Astrocyte (in vitro differentiated cells and primary cell): ENCODE measurements around the gene PTPN9.

Experiments
- EZH2 ChIP-seq: IDR thresholded peaks from 2 replicates; pipeline ENCODE4 v1.6.1; 2012; ENCODE audit warnings: mild to moderate bottlenecking, low read length, inconsistent platforms; ENCODE audit not compliant: insufficient read depth
- TF ChIP-seq, protein P1 (sequence below): IDR thresholded peaks from 2 replicates; pipeline ENCODE4 v1.5.1; 2011; ENCODE audit warnings: low read depth, mild to moderate bottlenecking, inconsistent platforms, low read length, moderate library complexity; ENCODE audit not compliant: insufficient read depth

DNA sequence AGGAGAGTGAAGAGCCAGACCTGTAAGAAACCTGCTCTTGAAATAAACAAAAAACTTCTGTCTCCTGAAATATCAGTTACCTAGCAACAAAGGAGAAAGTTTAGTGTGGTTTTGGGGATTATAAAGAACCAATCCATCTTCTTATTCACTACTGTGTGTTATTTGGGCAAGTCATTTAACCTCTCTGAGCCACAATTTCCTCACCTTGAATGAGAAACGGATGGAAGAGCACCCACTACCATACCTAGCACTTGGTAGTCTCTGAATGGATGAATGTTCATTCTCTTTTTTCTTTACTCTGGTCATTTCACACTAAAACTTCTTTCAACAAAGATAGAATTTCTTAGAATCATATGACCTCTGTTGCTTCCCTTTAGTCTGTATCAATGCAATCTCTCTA is 45.2 kb downstream of the PTPN9 start:
- TF ChIP-seq, protein P1, sequence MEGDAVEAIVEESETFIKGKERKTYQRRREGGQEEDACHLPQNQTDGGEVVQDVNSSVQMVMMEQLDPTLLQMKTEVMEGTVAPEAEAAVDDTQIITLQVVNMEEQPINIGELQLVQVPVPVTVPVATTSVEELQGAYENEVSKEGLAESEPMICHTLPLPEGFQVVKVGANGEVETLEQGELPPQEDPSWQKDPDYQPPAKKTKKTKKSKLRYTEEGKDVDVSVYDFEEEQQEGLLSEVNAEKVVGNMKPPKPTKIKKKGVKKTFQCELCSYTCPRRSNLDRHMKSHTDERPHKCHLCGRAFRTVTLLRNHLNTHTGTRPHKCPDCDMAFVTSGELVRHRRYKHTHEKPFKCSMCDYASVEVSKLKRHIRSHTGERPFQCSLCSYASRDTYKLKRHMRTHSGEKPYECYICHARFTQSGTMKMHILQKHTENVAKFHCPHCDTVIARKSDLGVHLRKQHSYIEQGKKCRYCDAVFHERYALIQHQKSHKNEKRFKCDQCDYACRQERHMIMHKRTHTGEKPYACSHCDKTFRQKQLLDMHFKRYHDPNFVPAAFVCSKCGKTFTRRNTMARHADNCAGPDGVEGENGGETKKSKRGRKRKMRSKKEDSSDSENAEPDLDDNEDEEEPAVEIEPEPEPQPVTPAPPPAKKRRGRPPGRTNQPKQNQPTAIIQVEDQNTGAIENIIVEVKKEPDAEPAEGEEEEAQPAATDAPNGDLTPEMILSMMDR, result no peak
- TF ChIP-seq EZH2, result no peak
